Brain microvascular endothelial cell (primary cell): ENCODE results near the gene ELOVL7.
A peak's percentile ranks its signal among the peaks of the same experiment; 100 is the strongest.

ENCODE experiments used
- DNase-seq: peaks from one replicate; pipeline ENCODE4 v3.0.0-alpha.2; 2020
- H3K27ac ChIP-seq: fragments of 250-450 bp; sonication (Bioruptor Pico); 2 replicates; pipeline ENCODE4 v1.5.1; 2020; ENCODE audit warnings: mild to moderate bottlenecking, moderate library complexity
- H3K27me3 ChIP-seq: fragments of 250-450 bp; sonication (Bioruptor Pico); replicated peaks from 2 replicates; pipeline ENCODE4 v1.5.1; 2020; ENCODE audit warnings: mild to moderate bottlenecking
- H3K36me3 ChIP-seq: fragments of 250-450 bp; sonication (Bioruptor Pico); replicated peaks from 2 replicates; pipeline ENCODE4 v1.5.1; 2020; ENCODE audit warnings: mild to moderate bottlenecking
- H3K4me3 ChIP-seq: 2 replicates; pipeline ENCODE4 v1.5.1; 2011; ENCODE audit warnings: low read depth, mild to moderate bottlenecking, control low read depth, low read length, moderate library complexity
- CTCF ChIP-seq: IDR thresholded peaks from 2 replicates; pipeline ENCODE4 v1.5.1; 2011; ENCODE audit warnings: low read depth, mild to moderate bottlenecking, moderate library complexity, low read length, control low read depth, inconsistent platforms; ENCODE audit errors: missing control alignments
- in situ Hi-C: cut with HindIII; loops from 2 replicates; pipeline ENCODE4 v1.10.0; 2017; ENCODE audit warnings: low sequenced_read_pairs, low pct_ligation_motif_present

Gene ELOVL7

GRCh38 chr5:60843936-60844905, at the start of gene ELOVL7:
Gene ELOVL7 (minus strand): TSS chr5:60844269. CDS start chr5:60787397, 56,872 bp downstream.
- DNase-seq: peak; percentile 14
- H3K27ac ChIP-seq: no peak within 1 kb of the TSS
- peak within 1 kb of the TSS; percentile 61 for H3K4me3 ChIP-seq
- in situ Hi-C loops: no loop called here
- H3K27me3 ChIP-seq: peaks cover 12% of the 10 kb centered on the region
- TF ChIP-seq CTCF: peak; percentile 12
- no peaks in the 10 kb centered on the region for H3K36me3 ChIP-seq

DNA sequence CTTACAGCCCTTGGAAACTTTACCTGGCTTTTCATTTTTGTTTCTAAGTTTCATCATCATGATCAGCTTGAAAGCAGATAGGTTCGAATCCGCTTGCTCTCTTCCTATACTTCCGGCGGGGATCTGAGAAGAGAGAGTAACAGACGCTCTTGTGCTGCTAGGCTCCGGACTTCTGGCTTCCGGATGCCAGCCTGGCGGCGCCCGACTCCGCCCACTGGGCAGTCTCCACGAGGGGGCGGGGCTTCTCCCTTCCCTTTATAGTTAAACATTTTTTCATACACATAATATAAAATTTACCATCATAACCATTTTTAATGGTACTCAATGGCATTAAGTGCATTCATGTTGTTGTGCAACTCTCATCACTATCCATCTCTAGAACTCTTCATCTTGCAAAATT, 49.5 kb upstream of the ELOVL7 start:
- in situ Hi-C loops: no loop called here
- Histone ChIP-seq H3K4me3 (no peak overlapping the region), H3K36me3 (no peaks in the 10 kb centered on the region), H3K27ac (no peak overlapping the region), H3K27me3 (no peaks in the 10 kb centered on the region)
- no peak for DNase-seq
- no peak for TF ChIP-seq CTCF

GRCh38 chr5:60891667-60892066, 47.6 kb upstream of the ELOVL7 start:
- TF ChIP-seq CTCF: no peak
- no peaks in the 10 kb centered on the region for H3K27me3 ChIP-seq
- H3K4me3 ChIP-seq: no peak overlapping the region
- no peak for DNase-seq
- no peaks in the 10 kb centered on the region for H3K36me3 ChIP-seq
- in situ Hi-C loops: no loop called here
- H3K27ac ChIP-seq: no peak overlapping the region

DNA sequence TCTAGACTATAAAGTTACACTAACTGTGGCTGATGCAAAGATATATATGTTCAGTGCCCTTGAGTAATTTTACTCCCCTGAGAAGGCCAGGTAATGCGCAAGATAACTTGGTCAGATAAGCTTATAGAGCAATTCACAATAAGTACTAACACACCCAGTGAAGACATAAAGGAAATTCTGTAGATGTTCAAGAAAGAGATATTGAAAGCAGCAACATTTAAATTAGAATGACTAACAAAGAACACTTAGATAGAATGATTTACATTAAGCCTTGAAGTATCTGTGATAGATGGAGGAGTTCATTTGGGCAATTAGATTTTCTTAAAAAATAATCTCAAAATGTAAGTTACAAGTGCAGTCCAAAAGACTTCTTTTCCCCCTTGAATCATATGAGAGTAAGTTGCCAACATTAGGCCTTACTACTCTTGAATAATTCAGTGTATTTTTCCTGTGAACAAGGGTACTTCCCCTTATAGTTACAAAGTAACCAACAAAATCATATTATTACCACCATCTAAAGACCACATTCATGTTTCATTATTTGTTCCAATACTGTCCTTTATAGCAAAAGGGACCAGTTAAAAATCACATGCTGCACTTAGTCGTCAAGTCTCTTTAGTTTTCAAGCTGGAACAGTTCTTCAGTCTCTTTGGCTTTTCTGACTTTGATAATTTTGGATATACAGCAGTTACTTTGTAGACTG, 44.4 kb upstream of the ELOVL7 start:
- no peaks in the 10 kb centered on the region for H3K36me3 ChIP-seq
- no peak for DNase-seq
- no peaks in the 10 kb centered on the region for H3K27me3 ChIP-seq
- H3K4me3 ChIP-seq: no peak overlapping the region
- in situ Hi-C loops: no loop called here
- no peak for TF ChIP-seq CTCF
- H3K27ac ChIP-seq: no peak overlapping the region

GRCh38 chr5:60887746-60888145, 43.7 kb upstream of the ELOVL7 start:
- H3K27ac ChIP-seq: no peak overlapping the region
- TF ChIP-seq CTCF: no peak
- DNase-seq: no peak
- in situ Hi-C loops: no loop called here
- no peaks in the 10 kb centered on the region for H3K27me3 ChIP-seq
- H3K4me3 ChIP-seq: no peak overlapping the region
- no peaks in the 10 kb centered on the region for H3K36me3 ChIP-seq
